Suprapubic skin (tissue), 3 donors: ENCODE data around the gene CLIP2.

Experiments
- CTCF ChIP-seq, 2 donors: fragments of 200-600 bp in 1 of 2; fragments of 450-650 bp in 1 of 2; sonication (generic) in 1 of 2; IDR thresholded peaks; one replicate each; pipeline ENCODE4 v1.5.1; 2016 to 2019; ENCODE audit warnings: antibody characterized with exemption in 2 of 2, mild to moderate bottlenecking in 1 of 2, moderate library complexity in 1 of 2
- POLR2A ChIP-seq, 2 donors: fragments of 450-650 bp; IDR thresholded peaks; one replicate each; pipeline ENCODE4 v1.6.1; 2017; ENCODE audit warnings: antibody characterized with exemption in 2 of 2, mild to moderate bottlenecking in 2 of 2, moderate library complexity in 2 of 2

- no peak for TF ChIP-seq CTCF (IDR thresholded peaks at IDR 0.05)
- TF ChIP-seq POLR2A (IDR thresholded peaks at IDR 0.05) = no peak
Observed at GRCh38 chr7:74365322-74366022, 76.3 kb downstream of the CLIP2 start.
